SK-N-SH (cell line): ENCODE results near the gene MTMR1. TPM values are rescaled to one million over a fixed set of nuclear protein-coding genes. Genes with fewer than 3 reads are reported as not detected.

Experiments used
- CTCF ChIA-PET: fragments of 300-600, 350-600 bp; formaldehyde crosslinking; extraction: SDS; loops from one replicate; lab custom pipeline; 2021; lab: Yijun Ruan, JAX
- POLR2A ChIA-PET: fragments of 350-600 bp; sonication (Branson Sonifier 250); formaldehyde crosslinking; extraction: SDS; loops from one replicate; lab custom pipeline; 2020; ENCODE audit warnings: antibody characterized with exemption, inconsistent platforms; lab: Yijun Ruan, JAX
- DNase-seq: peaks from one replicate; pipeline ENCODE4 v3.0.0; 2012
- H2AFZ ChIP-seq: fragments of 200-600 bp; sonication (generic); 2 replicates; pipeline ENCODE4 v1.8.1; 2016; ENCODE audit warnings: antibody characterized with exemption, mild to moderate bottlenecking, low read depth
- H3F3A ChIP-seq: fragments of 200-600 bp; sonication (generic); replicated peaks from 2 replicates; pipeline ENCODE3; 2016; ENCODE audit warnings: antibody characterized with exemption, mild to moderate bottlenecking; ENCODE audit not compliant: insufficient read depth
- H3K27ac ChIP-seq, 2 experiments: fragments of 200-500 bp in 1 of 2; fragments of 200-600 bp in 1 of 2; sonication (Bioruptor generic) in 1 of 2; sonication (generic), shearing (Covaris generic) in 1 of 2; 2 replicates each; pipeline versions ENCODE4 v1.5.1 to v1.6.1; 2014 to 2016; ENCODE audit warnings: low read depth in 2 of 2, inconsistent platforms in 1 of 2, low read length in 1 of 2, mild to moderate bottlenecking in 1 of 2, mixed read lengths in 1 of 2
- H3K27me3 ChIP-seq: fragments of 200-600 bp; sonication (generic), shearing (Covaris generic); 2 replicates; pipeline ENCODE4 v1.6.1; 2016; ENCODE audit warnings: mixed run types; ENCODE audit not compliant: insufficient read depth
- H3K36me3 ChIP-seq, 2 experiments: fragments of 200-500 bp in 1 of 2; fragments of 200-600 bp in 1 of 2; sonication (Bioruptor generic) in 1 of 2; sonication (generic) in 1 of 2; replicated peaks in 1 of 2; 2 replicates each; pipeline versions ENCODE3 to v1.5.1; 2014 to 2016; ENCODE audit warnings: low read length in 1 of 2, mild to moderate bottlenecking in 1 of 2; ENCODE audit not compliant: insufficient read depth in 2 of 2, control insufficient read depth in 1 of 2
- H3K4me1 ChIP-seq, 2 experiments: fragments of 200-500 bp in 1 of 2; fragments of 200-600 bp in 1 of 2; sonication (Bioruptor generic) in 1 of 2; sonication (generic), shearing (Covaris generic) in 1 of 2; 2 replicates each; pipeline versions ENCODE4 v1.5.1 to v1.6.1; 2014 to 2016; ENCODE audit warnings: low read depth in 1 of 2, low read length in 1 of 2, mixed run types in 1 of 2; ENCODE audit not compliant: insufficient read depth in 2 of 2, control insufficient read depth in 1 of 2
- H3K4me2 ChIP-seq: fragments of 200-600 bp; sonication (generic), shearing (Covaris generic); 2 replicates; pipeline ENCODE4 v1.6.1; 2017; ENCODE audit warnings: mixed run types
- H3K4me3 ChIP-seq, 2 experiments: fragments of 200-500 bp in 1 of 2; fragments of 200-600 bp in 1 of 2; sonication (Bioruptor generic) in 1 of 2; sonication (generic), shearing (Covaris generic) in 1 of 2; 2 replicates each; pipeline versions ENCODE4 v1.5.1 to v1.8.1; 2014 to 2016; ENCODE audit warnings: low read depth in 2 of 2, inconsistent platforms in 1 of 2, low read length in 1 of 2, mild to moderate bottlenecking in 1 of 2, mixed read lengths in 1 of 2, moderate library complexity in 1 of 2
- H3K79me2 ChIP-seq: fragments of 200-600 bp; sonication (generic); 2 replicates; pipeline ENCODE4 v1.8.1; 2017; ENCODE audit warnings: mild to moderate bottlenecking; ENCODE audit not compliant: insufficient read depth
- H3K9ac ChIP-seq: fragments of 200-600 bp; sonication (generic); 2 replicates; pipeline ENCODE4 v1.6.1; 2017; ENCODE audit warnings: mixed run types
- H3K9me2 ChIP-seq: fragments of 200-600 bp; sonication (generic); 2 replicates; pipeline ENCODE4 v1.6.1; 2017; ENCODE audit warnings: mixed run types
- H3K9me3 ChIP-seq: fragments of 200-600 bp; sonication (generic); 2 replicates; pipeline ENCODE4 v1.6.1; 2017; ENCODE audit warnings: mixed run types, mild to moderate bottlenecking, moderate library complexity
- H4K20me1 ChIP-seq: fragments of 200-600 bp; sonication (generic); 2 replicates; pipeline ENCODE4 v1.6.1; 2017; ENCODE audit warnings: mild to moderate bottlenecking, mixed run types; ENCODE audit not compliant: insufficient read depth
- GATA2 ChIP-seq: sonication (generic); formaldehyde crosslinking; IDR thresholded peaks from 2 replicates; pipeline ENCODE4 v1.5.0; 2020; ENCODE audit warnings: mild to moderate bottlenecking, missing genetic modification reagents
- MXI1 ChIP-seq: IDR thresholded peaks from 2 replicates; pipeline ENCODE4 v1.6.1; 2012; ENCODE audit warnings: mild to moderate bottlenecking, low read depth, low read length, improper control_type of control experiment
- POLR2AphosphoS5 ChIP-seq: IDR thresholded peaks from 2 replicates; pipeline ENCODE4 v1.6.1; 2012; ENCODE audit warnings: low read depth, low read length
- RFX5 ChIP-seq: IDR thresholded peaks from 2 replicates; pipeline ENCODE4 v1.6.1; 2012; ENCODE audit warnings: mild to moderate bottlenecking, improper control_type of control experiment, low read length
- RXRA ChIP-seq: IDR thresholded peaks from 2 replicates; pipeline ENCODE4 v1.4.0; 2012; ENCODE audit warnings: low read depth, mild to moderate bottlenecking, borderline replicate concordance
- SMC3 ChIP-seq: IDR thresholded peaks from 2 replicates; pipeline ENCODE4 v1.6.1; 2012; ENCODE audit warnings: low read depth, low read length, improper control_type of control experiment
- TCF12 ChIP-seq: IDR thresholded peaks from 2 replicates; pipeline ENCODE4 v1.4.0; 2012
- TEAD4 ChIP-seq: IDR thresholded peaks from 2 replicates; pipeline ENCODE4 v1.4.0; 2012; ENCODE audit warnings: mild to moderate bottlenecking, borderline replicate concordance; ENCODE audit not compliant: insufficient read depth
- YY1 ChIP-seq: IDR thresholded peaks from 2 replicates; pipeline ENCODE4 v1.4.0; 2012; ENCODE audit warnings: low read depth, mild to moderate bottlenecking
- WGBS: methylation state at CpG from one replicate; pipeline ENCODE4 v1.1.6; 2017; ENCODE audit warnings: low lambda C conversion rate; 5-methylcytosine and 5-hydroxymethylcytosine counted together
- polyA plus RNA-seq, 3 experiments: library from polyadenylated mRNA; depleted of rRNA; stranded (reverse); fragments of >200 nt; gene quantifications; 2 replicates each; pipeline ENCODE4 v1.2.3, GENCODE V29; 2012
- TF ChIP-seq, protein P1 (sequence below): fragments of 150-350 bp; IDR thresholded peaks from 2 replicates; pipeline ENCODE4 v1.6.1; 2017; ENCODE audit warnings: antibody characterized with exemption, low read length, low read depth, borderline replicate concordance
- TF ChIP-seq, protein P2 (sequence below): IDR thresholded peaks from 2 replicates; pipeline ENCODE4 v1.4.0; 2012; ENCODE audit warnings: low read depth, borderline replicate concordance
- TF ChIP-seq, protein P3 (sequence below): IDR thresholded peaks from 2 replicates; pipeline ENCODE4 v1.4.0; 2012; ENCODE audit warnings: low read depth, borderline replicate concordance
- TF ChIP-seq, protein P4 (sequence below): fragments of 150-350 bp; IDR thresholded peaks from 2 replicates; pipeline ENCODE4 v1.6.1; 2016; ENCODE audit warnings: mild to moderate bottlenecking, low read depth, low read length
- TF ChIP-seq, protein P5 (sequence below): IDR thresholded peaks from 2 replicates; pipeline ENCODE4 v1.6.1; 2012; ENCODE audit warnings: mild to moderate bottlenecking, low read depth, low read length, moderate library complexity

The MTMR1 gene
- polyA plus RNA-seq, 1 of the 3 experiments (the other 2 are of a cell fraction) = 17.0 TPM

DNA sequence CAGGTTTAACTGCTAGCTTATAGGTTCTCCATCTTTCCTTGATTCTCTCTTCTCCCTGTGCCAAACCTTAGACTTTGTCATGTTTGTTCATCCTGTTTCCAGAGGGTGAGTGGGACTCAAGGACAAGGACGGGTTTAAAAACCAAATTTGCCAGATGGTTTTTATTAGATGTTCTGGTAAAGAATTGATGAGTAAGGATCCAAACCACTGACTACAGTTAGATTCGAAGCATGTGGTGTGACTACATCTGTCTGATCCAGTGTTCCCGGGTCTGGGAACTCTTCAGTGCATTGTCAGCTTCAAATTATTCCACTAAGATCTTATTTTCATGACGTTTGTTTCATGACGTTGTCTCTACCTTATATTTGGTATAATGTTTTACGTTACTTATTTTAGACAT lies 37.5 kb downstream of the MTMR1 start:
- H2AFZ ChIP-seq = peak overlapping the region; percentile 26; the same call in 1 of the 2 replicates
- no peaks in the 10 kb centered on the region for H3K79me2 ChIP-seq
- H3K4me3 ChIP-seq = no peak overlapping the region
- H4K20me1 ChIP-seq = no peaks in the 10 kb centered on the region
- peak overlapping the region in 1 of 2 experiments; percentile 61; a peak in 1 of 4 replicates for H3K27ac ChIP-seq
- no peaks in the 10 kb centered on the region for H3K9me2 ChIP-seq
- ChIA-PET CTCF (interaction anchor here (0.9 to 1.7 kb wide), 2 partner anchors 11 to 15 kb away, joined by 3 to 6 read pairs; no protein-coding TSS in a partner anchor), POLR2A (no interaction called here)
- no peaks in the 10 kb centered on the region for H3K9me3 ChIP-seq
- H3K4me2 ChIP-seq = no peak overlapping the region
- WGBS = 28% methylated on average over 6 of the region's 6 CpGs
- H3K27me3 ChIP-seq = no peaks in the 10 kb centered on the region
- no peak for DNase-seq
- H3F3A ChIP-seq = no peaks in the 10 kb centered on the region
- TF ChIP-seq, protein P1, sequence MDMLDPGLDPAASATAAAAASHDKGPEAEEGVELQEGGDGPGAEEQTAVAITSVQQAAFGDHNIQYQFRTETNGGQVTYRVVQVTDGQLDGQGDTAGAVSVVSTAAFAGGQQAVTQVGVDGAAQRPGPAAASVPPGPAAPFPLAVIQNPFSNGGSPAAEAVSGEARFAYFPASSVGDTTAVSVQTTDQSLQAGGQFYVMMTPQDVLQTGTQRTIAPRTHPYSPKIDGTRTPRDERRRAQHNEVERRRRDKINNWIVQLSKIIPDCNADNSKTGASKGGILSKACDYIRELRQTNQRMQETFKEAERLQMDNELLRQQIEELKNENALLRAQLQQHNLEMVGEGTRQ = no peak
- TF ChIP-seq TCF12 = peak; percentile 51
- peaks cover 0 to 30% of the 10 kb centered on the region in 2 experiments for H3K36me3 ChIP-seq
- no peaks in the 10 kb centered on the region for H3K4me1 ChIP-seq
- no peak overlapping the region for H3K9ac ChIP-seq

DNA sequence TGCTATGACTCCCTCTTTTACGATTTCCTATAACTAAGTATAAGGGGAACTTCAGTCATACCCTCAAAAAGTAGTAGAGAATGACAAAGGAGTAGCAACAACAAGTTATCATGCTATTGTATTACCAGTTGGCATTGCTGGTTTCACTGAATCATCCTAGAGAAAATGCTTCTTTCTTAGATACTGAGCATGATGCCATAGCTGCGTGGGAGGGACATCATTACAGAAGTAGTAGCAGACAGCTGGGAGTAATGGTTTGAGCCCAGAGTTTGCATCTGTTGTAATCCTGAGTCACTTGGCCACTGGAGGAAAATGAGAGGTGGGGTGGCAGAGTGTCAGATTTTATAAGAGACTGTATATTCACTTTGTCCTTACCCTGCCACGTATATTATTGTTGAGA lies 38.6 kb downstream of the MTMR1 start:
- H3K27me3 ChIP-seq = no peaks in the 10 kb centered on the region
- no peak overlapping the region for H3K4me2 ChIP-seq
- H3K4me1 ChIP-seq = no peaks in the 10 kb centered on the region
- no peak overlapping the region for H3K4me3 ChIP-seq
- ChIA-PET CTCF (interaction anchor here (1.2 to 1.7 kb wide), 2 partner anchors 16 to 40 kb away, joined by 3 to 6 read pairs; no protein-coding TSS in a partner anchor), POLR2A (no interaction called here)
- DNase-seq = no peak
- H3K36me3 ChIP-seq = peaks cover 0 to 31% of the 10 kb centered on the region in 2 experiments
- no peak overlapping the region for H2AFZ ChIP-seq
- H3K27ac ChIP-seq = peak overlapping the region in 1 of 2 experiments; percentile 61; a peak in 2 of 4 replicates
- H3K9me3 ChIP-seq = no peaks in the 10 kb centered on the region
- H4K20me1 ChIP-seq = no peaks in the 10 kb centered on the region
- WGBS = 31% methylated on average over 3 of the region's 3 CpGs
- no peak overlapping the region for H3K9ac ChIP-seq
- TF ChIP-seq GATA2 (CRISPR knock-in tag) (no peak), RFX5 (no peak), YY1 (no peak), MXI1 (no peak), RXRA (no peak), TCF12 (no peak; the same call in 1 of the 2 replicates), SMC3 (no peak), TEAD4 (no peak), POLR2AphosphoS5 (no peak)
- TF ChIP-seq, protein P2, sequence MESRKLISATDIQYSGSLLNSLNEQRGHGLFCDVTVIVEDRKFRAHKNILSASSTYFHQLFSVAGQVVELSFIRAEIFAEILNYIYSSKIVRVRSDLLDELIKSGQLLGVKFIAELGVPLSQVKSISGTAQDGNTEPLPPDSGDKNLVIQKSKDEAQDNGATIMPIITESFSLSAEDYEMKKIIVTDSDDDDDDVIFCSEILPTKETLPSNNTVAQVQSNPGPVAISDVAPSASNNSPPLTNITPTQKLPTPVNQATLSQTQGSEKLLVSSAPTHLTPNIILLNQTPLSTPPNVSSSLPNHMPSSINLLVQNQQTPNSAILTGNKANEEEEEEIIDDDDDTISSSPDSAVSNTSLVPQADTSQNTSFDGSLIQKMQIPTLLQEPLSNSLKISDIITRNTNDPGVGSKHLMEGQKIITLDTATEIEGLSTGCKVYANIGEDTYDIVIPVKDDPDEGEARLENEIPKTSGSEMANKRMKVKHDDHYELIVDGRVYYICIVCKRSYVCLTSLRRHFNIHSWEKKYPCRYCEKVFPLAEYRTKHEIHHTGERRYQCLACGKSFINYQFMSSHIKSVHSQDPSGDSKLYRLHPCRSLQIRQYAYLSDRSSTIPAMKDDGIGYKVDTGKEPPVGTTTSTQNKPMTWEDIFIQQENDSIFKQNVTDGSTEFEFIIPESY = no peak
- TF ChIP-seq, protein P3, sequence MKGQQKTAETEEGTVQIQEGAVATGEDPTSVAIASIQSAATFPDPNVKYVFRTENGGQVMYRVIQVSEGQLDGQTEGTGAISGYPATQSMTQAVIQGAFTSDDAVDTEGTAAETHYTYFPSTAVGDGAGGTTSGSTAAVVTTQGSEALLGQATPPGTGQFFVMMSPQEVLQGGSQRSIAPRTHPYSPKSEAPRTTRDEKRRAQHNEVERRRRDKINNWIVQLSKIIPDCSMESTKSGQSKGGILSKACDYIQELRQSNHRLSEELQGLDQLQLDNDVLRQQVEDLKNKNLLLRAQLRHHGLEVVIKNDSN = no peak
- TF ChIP-seq, protein P4, sequence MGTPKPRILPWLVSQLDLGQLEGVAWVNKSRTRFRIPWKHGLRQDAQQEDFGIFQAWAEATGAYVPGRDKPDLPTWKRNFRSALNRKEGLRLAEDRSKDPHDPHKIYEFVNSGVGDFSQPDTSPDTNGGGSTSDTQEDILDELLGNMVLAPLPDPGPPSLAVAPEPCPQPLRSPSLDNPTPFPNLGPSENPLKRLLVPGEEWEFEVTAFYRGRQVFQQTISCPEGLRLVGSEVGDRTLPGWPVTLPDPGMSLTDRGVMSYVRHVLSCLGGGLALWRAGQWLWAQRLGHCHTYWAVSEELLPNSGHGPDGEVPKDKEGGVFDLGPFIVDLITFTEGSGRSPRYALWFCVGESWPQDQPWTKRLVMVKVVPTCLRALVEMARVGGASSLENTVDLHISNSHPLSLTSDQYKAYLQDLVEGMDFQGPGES = no peak
- TF ChIP-seq, protein P5, sequence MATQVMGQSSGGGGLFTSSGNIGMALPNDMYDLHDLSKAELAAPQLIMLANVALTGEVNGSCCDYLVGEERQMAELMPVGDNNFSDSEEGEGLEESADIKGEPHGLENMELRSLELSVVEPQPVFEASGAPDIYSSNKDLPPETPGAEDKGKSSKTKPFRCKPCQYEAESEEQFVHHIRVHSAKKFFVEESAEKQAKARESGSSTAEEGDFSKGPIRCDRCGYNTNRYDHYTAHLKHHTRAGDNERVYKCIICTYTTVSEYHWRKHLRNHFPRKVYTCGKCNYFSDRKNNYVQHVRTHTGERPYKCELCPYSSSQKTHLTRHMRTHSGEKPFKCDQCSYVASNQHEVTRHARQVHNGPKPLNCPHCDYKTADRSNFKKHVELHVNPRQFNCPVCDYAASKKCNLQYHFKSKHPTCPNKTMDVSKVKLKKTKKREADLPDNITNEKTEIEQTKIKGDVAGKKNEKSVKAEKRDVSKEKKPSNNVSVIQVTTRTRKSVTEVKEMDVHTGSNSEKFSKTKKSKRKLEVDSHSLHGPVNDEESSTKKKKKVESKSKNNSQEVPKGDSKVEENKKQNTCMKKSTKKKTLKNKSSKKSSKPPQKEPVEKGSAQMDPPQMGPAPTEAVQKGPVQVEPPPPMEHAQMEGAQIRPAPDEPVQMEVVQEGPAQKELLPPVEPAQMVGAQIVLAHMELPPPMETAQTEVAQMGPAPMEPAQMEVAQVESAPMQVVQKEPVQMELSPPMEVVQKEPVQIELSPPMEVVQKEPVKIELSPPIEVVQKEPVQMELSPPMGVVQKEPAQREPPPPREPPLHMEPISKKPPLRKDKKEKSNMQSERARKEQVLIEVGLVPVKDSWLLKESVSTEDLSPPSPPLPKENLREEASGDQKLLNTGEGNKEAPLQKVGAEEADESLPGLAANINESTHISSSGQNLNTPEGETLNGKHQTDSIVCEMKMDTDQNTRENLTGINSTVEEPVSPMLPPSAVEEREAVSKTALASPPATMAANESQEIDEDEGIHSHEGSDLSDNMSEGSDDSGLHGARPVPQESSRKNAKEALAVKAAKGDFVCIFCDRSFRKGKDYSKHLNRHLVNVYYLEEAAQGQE = no peak
- no peaks in the 10 kb centered on the region for H3K9me2 ChIP-seq
- H3F3A ChIP-seq = no peaks in the 10 kb centered on the region
- H3K79me2 ChIP-seq = no peaks in the 10 kb centered on the region
